Hindlimb muscle (tissue), 1 donor: Measurements from ENCODE around the gene ANO1. TPM values are rescaled to one million over a fixed set of nuclear protein-coding genes. Genes with fewer than 3 reads are reported as not detected.
"Not testable (repeated sequence)": the region's sequence is repeated elsewhere in the genome, so short reads cannot be mapped to it uniquely, and the experiment has no call there.

ENCODE experiments used
- DNase-seq: peaks from one replicate; pipeline ENCODE4 v3.0.0-alpha.2; 2013
- polyA plus RNA-seq: library from polyadenylated mRNA; unstranded; fragments of 120-200 nt; gene quantifications from one replicate; pipeline ENCODE4 v1.2.1, GENCODE V29; 2013; ENCODE audit not compliant: insufficient read length

ANO1 gene
- polyA plus RNA-seq, 1 donor: 5.5 TPM

- DNase-seq: no peak
These were observed 134.2 kb downstream of the ANO1 start for GRCh38 chr11:70212227-70212811.

DNA sequence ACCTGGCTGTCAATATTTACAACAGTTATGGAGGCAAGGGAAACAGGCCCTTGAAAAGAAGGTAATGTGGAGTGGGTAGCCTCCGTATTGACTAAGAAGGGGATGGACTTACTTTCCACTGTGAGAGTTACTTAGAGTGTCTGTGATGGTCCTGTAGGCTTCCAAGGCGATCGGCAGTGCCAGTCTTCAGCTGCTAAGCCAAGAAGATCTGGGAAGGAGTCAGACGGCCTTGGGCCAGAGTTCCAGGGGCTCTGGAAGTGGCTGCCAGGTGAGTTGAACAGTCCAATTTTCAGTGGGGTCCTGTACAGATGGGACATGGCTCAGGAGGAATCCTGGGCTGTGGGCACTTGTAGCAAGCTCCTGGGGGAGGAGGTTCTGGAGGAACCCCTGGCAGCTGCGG is 139.3 kb downstream of the ANO1 start:
- DNase-seq: not testable (repeated sequence)

GRCh38 chr11:70218076-70218475 is 140.0 kb downstream of the ANO1 start:
- DNase-seq: not testable (repeated sequence)

- no peak for DNase-seq
These were observed 142.0 kb downstream of the ANO1 start for GRCh38 chr11:70220136-70220535.

- DNase-seq: no peak
These were observed 142.8 kb downstream of the ANO1 start for GRCh38 chr11:70220920-70221319.

- DNase-seq: no peak
These were observed 147.6 kb downstream of the ANO1 start for GRCh38 chr11:70225681-70226177.

GRCh38 chr11:70226183-70226582 is 148.1 kb downstream of the ANO1 start:
- no peak for DNase-seq

DNA sequence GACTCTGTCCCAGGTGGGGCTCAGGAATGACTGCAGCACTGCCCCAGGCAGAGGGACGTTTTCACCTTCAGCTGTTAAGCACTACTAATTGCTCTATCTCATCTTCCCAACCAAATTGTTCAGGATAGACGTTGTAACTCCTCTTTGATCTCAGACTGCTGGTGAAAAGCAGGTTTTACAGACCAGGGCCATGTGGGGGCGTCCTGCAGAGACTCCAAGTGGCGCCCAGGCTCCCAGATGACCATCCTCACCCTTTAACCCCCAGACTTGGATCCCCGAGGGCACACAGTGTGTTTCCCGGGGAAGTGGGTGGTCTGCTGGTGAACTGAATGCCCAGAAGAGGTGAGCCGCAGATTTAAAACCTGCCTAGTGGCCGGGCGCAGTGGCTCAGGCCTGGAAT is 148.8 kb downstream of the ANO1 start:
- no peak for DNase-seq

DNA sequence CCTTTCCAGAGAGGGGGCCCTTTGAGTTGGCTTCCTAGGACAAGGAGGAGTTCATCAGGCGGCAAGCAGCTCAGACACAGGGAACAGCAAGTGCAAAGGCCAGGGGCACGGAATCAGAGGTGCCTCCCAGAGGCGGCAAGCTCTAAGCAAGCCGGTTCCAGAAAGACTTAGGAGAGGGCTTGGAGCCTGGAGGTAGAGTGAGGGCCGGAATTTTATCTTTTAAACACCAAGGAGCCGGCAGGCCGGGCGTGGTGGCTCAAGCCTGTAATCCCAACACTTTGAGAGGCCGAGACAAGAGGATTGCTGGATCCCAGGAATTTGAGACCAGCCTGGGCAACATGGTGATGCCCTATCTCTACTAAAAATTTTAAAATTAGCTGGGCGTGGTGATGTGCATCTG is 151.6 kb downstream of the ANO1 start:
- no peak for DNase-seq

GRCh38 chr11:70230151-70230839 is 152.2 kb downstream of the ANO1 start:
- DNase-seq: no peak

DNA sequence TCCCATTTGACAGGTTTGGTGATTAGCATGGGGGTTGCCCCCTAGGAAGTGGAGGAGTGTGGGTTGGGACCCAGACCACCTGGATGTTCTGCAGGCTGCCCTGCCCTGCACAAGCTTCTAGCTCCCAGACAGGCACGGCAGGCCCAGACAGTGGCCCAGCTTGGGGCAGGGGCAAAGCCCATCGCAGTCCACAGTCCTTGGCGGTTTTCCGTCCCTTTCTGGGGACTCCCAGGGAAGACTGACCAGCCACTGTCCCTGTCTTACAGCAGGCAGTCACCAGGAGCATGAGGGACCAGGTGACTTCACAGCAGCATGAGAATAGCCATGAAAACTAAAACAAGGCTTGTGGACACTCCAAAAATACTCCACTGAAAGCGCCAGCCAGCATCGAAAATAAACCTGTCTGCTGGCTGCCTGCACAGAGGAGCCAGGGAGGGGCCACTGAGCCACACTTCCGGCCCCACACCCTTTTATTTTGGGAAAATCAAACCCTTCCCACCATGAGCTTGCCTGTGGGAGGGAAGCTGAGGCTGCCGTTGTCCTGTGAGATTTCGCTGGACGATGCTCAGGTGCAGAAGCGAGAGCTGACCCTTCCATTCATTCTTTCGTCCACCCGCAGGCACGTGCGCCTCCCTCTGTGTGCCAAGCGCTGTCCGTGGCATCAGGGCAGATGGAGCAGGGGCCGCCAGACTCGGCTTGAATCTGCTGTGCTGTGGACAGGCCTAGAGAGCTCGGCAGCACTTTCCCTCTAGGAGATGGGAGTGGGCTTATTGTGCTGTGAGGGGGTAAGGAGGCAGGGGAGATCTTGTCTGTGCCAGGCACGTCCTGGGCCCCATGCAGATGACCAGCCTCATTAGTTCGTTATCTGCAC is 153.0 kb downstream of the ANO1 start:
- no peak for DNase-seq

- no peak for DNase-seq
These were observed 154.9 kb downstream of the ANO1 start for GRCh38 chr11:70233034-70233433.

GRCh38 chr11:70233511-70233934 is 155.4 kb downstream of the ANO1 start:
- DNase-seq: no peak

- DNase-seq: no peak
These were observed 155.8 kb downstream of the ANO1 start for GRCh38 chr11:70233962-70234361.

Other genes starting within 250 kb of the ANO1 start
- gene FADD, start 125.0 kb downstream of the ANO1 start, polyA plus RNA-seq: 9.9 TPM
- gene PPFIA1, start 192.4 kb downstream of the ANO1 start, polyA plus RNA-seq: 29.5 TPM